NCI-H510A (cell line): ENCODE results near the gene AQR.
"Not testable (repeated sequence)": the region's sequence is repeated elsewhere in the genome, so short reads cannot be mapped to it uniquely, and the experiment has no call there.

Experiments used
- DNase-seq: peaks from one replicate; lab custom pipeline; 2025; lab: John Stamatoyannopoulos, UW

AQR gene

GRCh38 chr15:34969340-34970097 lies at the start of gene AQR:
AQR (minus strand) TSS chr15:34969742; CDS start chr15:34969613, 129 bp downstream.
- DNase-seq, result peak; percentile 88

- DNase-seq, result no peak
Observed at GRCh38 chr15:35014241-35014640, 44.7 kb upstream of the AQR start.

- DNase-seq, result no peak
Observed at GRCh38 chr15:35013370-35013769, 43.8 kb upstream of the AQR start.

GRCh38 chr15:35007397-35007796 lies 37.9 kb upstream of the AQR start:
- no peak for DNase-seq

GRCh38 chr15:35005933-35006332 lies 36.4 kb upstream of the AQR start:
- no peak for DNase-seq

GRCh38 chr15:35003928-35004327 lies 34.4 kb upstream of the AQR start:
- DNase-seq, result no peak

- no peak for DNase-seq
Observed at GRCh38 chr15:35000511-35000910, 31.0 kb upstream of the AQR start.

GRCh38 chr15:34999906-35000305 lies 30.4 kb upstream of the AQR start:
- DNase-seq, result no peak

- DNase-seq, result no peak
Observed at GRCh38 chr15:34994925-34995324, 25.4 kb upstream of the AQR start.

- DNase-seq, result no peak
Observed at GRCh38 chr15:34993877-34994276, 24.3 kb upstream of the AQR start.

- no peak for DNase-seq
Observed at GRCh38 chr15:34993412-34993811, 23.9 kb upstream of the AQR start.

- DNase-seq, result peak; percentile 37
Observed at GRCh38 chr15:34988027-34988902, 18.7 kb upstream of the AQR start, which contains the start of gene ZNF770. ZNF770 (minus strand) TSS chr15:34988287; CDS start chr15:34983434, 4,853 bp downstream.

- no peak for DNase-seq
Observed at GRCh38 chr15:34987609-34988026, 18.1 kb upstream of the AQR start.

GRCh38 chr15:34986771-34987480 lies 17.4 kb upstream of the AQR start:
- no peak for DNase-seq

GRCh38 chr15:34986326-34986725 lies 16.8 kb upstream of the AQR start:
- DNase-seq, result no peak

- DNase-seq, result no peak
Observed at GRCh38 chr15:34984889-34985630, 15.5 kb upstream of the AQR start.

GRCh38 chr15:34976743-34977142 lies 7.2 kb upstream of the AQR start:
- no peak for DNase-seq

- no peak for DNase-seq
Observed at GRCh38 chr15:34976073-34976472, 6.5 kb upstream of the AQR start.

- no peak for DNase-seq
Observed at GRCh38 chr15:34973512-34973911, 4.0 kb upstream of the AQR start.

GRCh38 chr15:34970098-34970643 lies 629 bp upstream of the AQR start:
- not testable (repeated sequence) for DNase-seq

- DNase-seq, result no peak
Observed at GRCh38 chr15:34964277-34964676, 5.3 kb downstream of the AQR start.
